ENCODE results near the gene GFRA4.

DNA sequence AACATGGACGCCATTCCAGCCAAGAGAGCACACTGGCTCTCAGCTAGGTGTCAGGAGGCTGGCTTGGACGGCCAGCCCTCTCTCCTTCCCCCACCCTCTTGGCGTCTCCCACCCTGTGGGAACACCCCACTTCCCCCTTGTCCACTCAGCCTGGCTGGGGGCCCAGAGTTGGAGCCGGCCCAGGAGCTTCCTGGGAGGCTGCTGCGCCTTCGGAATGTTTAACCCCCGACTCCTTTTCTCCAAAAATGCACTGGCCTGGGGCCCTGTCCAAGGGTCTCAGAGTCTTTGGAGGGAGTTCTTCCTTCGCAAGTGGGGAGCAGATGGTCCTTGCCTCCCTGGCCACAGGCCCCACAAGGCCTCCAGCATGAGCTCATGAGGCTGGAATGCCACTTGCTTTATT, 14.5 kb upstream of the GFRA4 start:
- TF ChIP-seq CTCF (IDR thresholded peaks at IDR 0.05) (no peak), POLR2A (IDR thresholded peaks at IDR 0.05) (no peak), EP300 (IDR thresholded peaks at IDR 0.05) (no peak)

Data from ovary (tissue), 3 donors.